HCT116 (cell line): Measurements from ENCODE around the gene SSH2. TPM values are rescaled to one million over a fixed set of nuclear protein-coding genes. Genes with fewer than 3 reads are reported as not detected.

ENCODE experiments used
- ATAC-seq: fragments of 200-7000 bp; cut with Tn5 transposase; 2 replicates; pipeline ENCODE4 v1.9.1; 2020; ENCODE audit warnings: mild to moderate bottlenecking, moderate library complexity
- BruUV-seq: library from RNA; stranded (reverse); fragments of 400-500 nt; replicated peaks from 2 replicates; lab custom pipeline; 2021; lab: Mats Ljungman, UMichigan
- CTCF ChIA-PET: fragments of 300-600 bp; sonication (Branson Sonifier 250); formaldehyde crosslinking; loops from one replicate; lab custom pipeline; 2021; ENCODE audit warnings: antibody characterized with exemption; lab: Charles Lee
- POLR2A ChIA-PET: fragments of 300-600, 350-600 bp; sonication (Branson Sonifier 250); formaldehyde crosslinking; loops from one replicate; lab custom pipeline; 2021; ENCODE audit warnings: antibody characterized with exemption; lab: Charles Lee
- RAD21 ChIA-PET, 2 experiments: fragments of 300-600 bp; sonication (Branson Sonifier 250); formaldehyde crosslinking; loops; one replicate each; lab custom pipeline; 2023; ENCODE audit warnings: low total read pairs in 2 of 2; ENCODE audit not compliant: uncharacterized antibody in 2 of 2, unreplicated experiment in 2 of 2, low non-redundant PET in 1 of 2; lab: Charles Lee
- DNase-seq: peaks from one replicate; pipeline ENCODE4 v3.0.0-alpha.2; 2010; ENCODE audit warnings: low read depth, low spot score
- H2AFZ ChIP-seq: fragments of 200-600 bp; shearing (Covaris generic), sonication (generic); 2 replicates; pipeline ENCODE4 v1.6.1; 2017; ENCODE audit warnings: low read depth, mixed run types, mixed read lengths, antibody characterized with exemption, low read length; ENCODE audit not compliant: poor library complexity, severe bottlenecking
- H3K27ac ChIP-seq: 2 replicates; pipeline ENCODE4 v1.5.1; 2012; ENCODE audit warnings: low read depth, low read length
- H3K27me3 ChIP-seq: fragments of 200-600 bp; sonication (generic); 2 replicates; pipeline ENCODE4 v1.6.1; 2016; ENCODE audit warnings: mixed run types, low read length, mixed read lengths; ENCODE audit not compliant: insufficient read depth
- H3K36me3 ChIP-seq, 2 experiments: fragments of 200-500 bp in 1 of 2; fragments of 200-600 bp in 1 of 2; sonication (Bioruptor generic) in 1 of 2; sonication (generic) in 1 of 2; 2 replicates each; pipeline versions ENCODE4 v1.5.1 to v1.6.1; 2014 to 2016; ENCODE audit warnings: low read length in 2 of 2, inconsistent platforms in 1 of 2, mixed read lengths in 1 of 2, mixed run types in 1 of 2; ENCODE audit not compliant: insufficient read depth in 2 of 2, control insufficient read depth in 1 of 2
- H3K4me1 ChIP-seq, 2 experiments: fragments of 200-600 bp in 1 of 2; sonication (generic) in 1 of 2; 2 replicates each; pipeline versions ENCODE4 v1.5.1 to v1.6.1; 2012 to 2017; ENCODE audit warnings: low read length in 2 of 2, inconsistent platforms in 1 of 2, mild to moderate bottlenecking in 1 of 2, mixed read lengths in 1 of 2, mixed run types in 1 of 2, moderate library complexity in 1 of 2; ENCODE audit not compliant: insufficient read depth in 2 of 2, control insufficient read depth in 1 of 2
- H3K4me2 ChIP-seq: fragments of 200-600 bp; sonication (generic); 2 replicates; pipeline ENCODE4 v1.6.1; 2017; ENCODE audit warnings: mixed run types, low read length, mixed read lengths
- H3K4me3 ChIP-seq, 2 experiments: fragments of 200-600 bp in 1 of 2; sonication (generic) in 1 of 2; replicated peaks in 1 of 2; 2 replicates each; pipeline ENCODE4 v1.5.1; 2011 to 2016; ENCODE audit warnings: low read length in 2 of 2, control low read depth in 1 of 2, low read depth in 1 of 2, mild to moderate bottlenecking in 1 of 2, mixed read lengths in 1 of 2, mixed run types in 1 of 2
- H3K79me2 ChIP-seq: fragments of 200-600 bp; sonication (generic); 2 replicates; pipeline ENCODE4 v1.6.1; 2017; ENCODE audit warnings: mild to moderate bottlenecking, mixed run types, low read length, moderate library complexity, mixed read lengths; ENCODE audit not compliant: insufficient read depth
- H3K9ac ChIP-seq: fragments of 200-600 bp; sonication (generic); 2 replicates; pipeline ENCODE4 v1.6.1; 2016; ENCODE audit warnings: low read length, mixed read lengths
- H3K9me2 ChIP-seq: fragments of 200-600 bp; sonication (generic), shearing (Covaris generic); 2 replicates; pipeline ENCODE4 v1.6.1; 2017; ENCODE audit warnings: mixed run types, mild to moderate bottlenecking, moderate library complexity; ENCODE audit not compliant: insufficient read depth
- H3K9me3 ChIP-seq, 2 experiments: fragments of 200-500 bp in 1 of 2; fragments of 200-600 bp in 1 of 2; sonication (Bioruptor generic) in 1 of 2; sonication (generic) in 1 of 2; 2 replicates each; pipeline ENCODE4 v1.6.1; 2014 to 2017; ENCODE audit warnings: low read length in 2 of 2, mixed read lengths in 2 of 2, inconsistent platforms in 1 of 2, low read depth in 1 of 2, mild to moderate bottlenecking in 1 of 2, mixed run types in 1 of 2, moderate library complexity in 1 of 2; ENCODE audit not compliant: control insufficient read depth in 1 of 2, insufficient read depth in 1 of 2
- H4K20me1 ChIP-seq: fragments of 200-600 bp; sonication (generic), shearing (Covaris generic); 2 replicates; pipeline ENCODE4 v1.6.1; 2017; ENCODE audit warnings: mixed run types, mild to moderate bottlenecking, moderate library complexity; ENCODE audit not compliant: insufficient read depth
- CBX3 ChIP-seq: IDR thresholded peaks from 2 replicates; pipeline ENCODE4 v1.6.1; 2012; ENCODE audit warnings: low read depth
- EZH2phosphoT487 ChIP-seq: fragments of 200-600 bp; IDR thresholded peaks from 2 replicates; pipeline ENCODE4 v1.6.1; 2018; ENCODE audit warnings: antibody characterized with exemption, borderline replicate concordance
- RAD21 ChIP-seq: IDR thresholded peaks from 2 replicates; pipeline ENCODE4 v1.6.1; 2012; ENCODE audit warnings: low read depth, mild to moderate bottlenecking
- SIN3A ChIP-seq: IDR thresholded peaks from 2 replicates; pipeline ENCODE4 v1.6.1; 2012; ENCODE audit warnings: low read depth
- SP1 ChIP-seq: IDR thresholded peaks from 2 replicates; pipeline ENCODE4 v1.6.1; 2012; ENCODE audit warnings: low read depth
- TCF7L2 ChIP-seq: IDR thresholded peaks from 2 replicates; pipeline ENCODE4 v1.7.0; 2011; ENCODE audit warnings: borderline replicate concordance, inconsistent platforms; ENCODE audit not compliant: insufficient read depth, insufficient read length; ENCODE audit errors: extremely low read depth
- intact Hi-C: fragments of 100-400 bp; cut with micrococcal nuclease; formaldehyde crosslinking; loops from 2 replicates; pipeline ENCODE4 v1.10.0; 2022
- total RNA-seq: library from RNA; stranded (reverse); gene quantifications from one replicate; pipeline ENCODE4 v1.2.1, GENCODE V29; 2021; ENCODE audit not compliant: unreplicated experiment
- TF ChIP-seq, protein P1 (sequence below): IDR thresholded peaks from 2 replicates; pipeline ENCODE4 v1.6.1; 2012; ENCODE audit warnings: low read depth
- TF ChIP-seq, protein P2 (sequence below), 3 experiments: fragments of 200-600 bp in 1 of 3; sonication (generic) in 1 of 3; IDR thresholded peaks in 2 of 3; conservative IDR thresholded peaks in 1 of 3; 2 replicates each; pipeline ENCODE4 v1.5.1; 2012 to 2017; ENCODE audit warnings: low read depth in 2 of 3, low read length in 2 of 3, antibody characterized with exemption in 1 of 3, borderline replicate concordance in 1 of 3, control low read depth in 1 of 3, mild to moderate bottlenecking in 1 of 3, mixed read lengths in 1 of 3, mixed run types in 1 of 3, moderate library complexity in 1 of 3; ENCODE audit not compliant: insufficient read depth in 1 of 3

SSH2 gene
- total RNA-seq, 1 experiment from 2014 or later = 17.0 TPM

DNA sequence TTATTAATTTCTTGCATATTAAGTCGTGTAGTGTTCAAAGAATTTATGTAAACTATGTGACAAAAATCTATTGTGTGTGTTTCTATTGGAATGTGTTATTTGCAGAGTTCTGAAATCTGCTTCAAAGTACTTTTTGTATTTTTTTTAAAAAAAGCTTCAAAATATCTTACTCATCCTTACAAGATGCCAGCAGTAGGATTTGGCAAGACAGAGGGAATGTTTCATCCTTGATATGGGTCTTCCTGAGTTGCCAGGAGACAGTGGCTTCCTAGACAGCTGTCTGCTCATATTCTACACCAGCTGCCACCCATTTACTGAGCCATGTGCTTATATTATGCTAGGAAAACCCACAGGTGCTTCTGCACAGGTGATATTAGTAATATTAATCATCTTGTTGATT lies 47.8 kb upstream of the SSH2 start (continued):
- TF ChIP-seq, protein P1, sequence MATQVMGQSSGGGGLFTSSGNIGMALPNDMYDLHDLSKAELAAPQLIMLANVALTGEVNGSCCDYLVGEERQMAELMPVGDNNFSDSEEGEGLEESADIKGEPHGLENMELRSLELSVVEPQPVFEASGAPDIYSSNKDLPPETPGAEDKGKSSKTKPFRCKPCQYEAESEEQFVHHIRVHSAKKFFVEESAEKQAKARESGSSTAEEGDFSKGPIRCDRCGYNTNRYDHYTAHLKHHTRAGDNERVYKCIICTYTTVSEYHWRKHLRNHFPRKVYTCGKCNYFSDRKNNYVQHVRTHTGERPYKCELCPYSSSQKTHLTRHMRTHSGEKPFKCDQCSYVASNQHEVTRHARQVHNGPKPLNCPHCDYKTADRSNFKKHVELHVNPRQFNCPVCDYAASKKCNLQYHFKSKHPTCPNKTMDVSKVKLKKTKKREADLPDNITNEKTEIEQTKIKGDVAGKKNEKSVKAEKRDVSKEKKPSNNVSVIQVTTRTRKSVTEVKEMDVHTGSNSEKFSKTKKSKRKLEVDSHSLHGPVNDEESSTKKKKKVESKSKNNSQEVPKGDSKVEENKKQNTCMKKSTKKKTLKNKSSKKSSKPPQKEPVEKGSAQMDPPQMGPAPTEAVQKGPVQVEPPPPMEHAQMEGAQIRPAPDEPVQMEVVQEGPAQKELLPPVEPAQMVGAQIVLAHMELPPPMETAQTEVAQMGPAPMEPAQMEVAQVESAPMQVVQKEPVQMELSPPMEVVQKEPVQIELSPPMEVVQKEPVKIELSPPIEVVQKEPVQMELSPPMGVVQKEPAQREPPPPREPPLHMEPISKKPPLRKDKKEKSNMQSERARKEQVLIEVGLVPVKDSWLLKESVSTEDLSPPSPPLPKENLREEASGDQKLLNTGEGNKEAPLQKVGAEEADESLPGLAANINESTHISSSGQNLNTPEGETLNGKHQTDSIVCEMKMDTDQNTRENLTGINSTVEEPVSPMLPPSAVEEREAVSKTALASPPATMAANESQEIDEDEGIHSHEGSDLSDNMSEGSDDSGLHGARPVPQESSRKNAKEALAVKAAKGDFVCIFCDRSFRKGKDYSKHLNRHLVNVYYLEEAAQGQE = no peak
- TF ChIP-seq, protein P2, sequence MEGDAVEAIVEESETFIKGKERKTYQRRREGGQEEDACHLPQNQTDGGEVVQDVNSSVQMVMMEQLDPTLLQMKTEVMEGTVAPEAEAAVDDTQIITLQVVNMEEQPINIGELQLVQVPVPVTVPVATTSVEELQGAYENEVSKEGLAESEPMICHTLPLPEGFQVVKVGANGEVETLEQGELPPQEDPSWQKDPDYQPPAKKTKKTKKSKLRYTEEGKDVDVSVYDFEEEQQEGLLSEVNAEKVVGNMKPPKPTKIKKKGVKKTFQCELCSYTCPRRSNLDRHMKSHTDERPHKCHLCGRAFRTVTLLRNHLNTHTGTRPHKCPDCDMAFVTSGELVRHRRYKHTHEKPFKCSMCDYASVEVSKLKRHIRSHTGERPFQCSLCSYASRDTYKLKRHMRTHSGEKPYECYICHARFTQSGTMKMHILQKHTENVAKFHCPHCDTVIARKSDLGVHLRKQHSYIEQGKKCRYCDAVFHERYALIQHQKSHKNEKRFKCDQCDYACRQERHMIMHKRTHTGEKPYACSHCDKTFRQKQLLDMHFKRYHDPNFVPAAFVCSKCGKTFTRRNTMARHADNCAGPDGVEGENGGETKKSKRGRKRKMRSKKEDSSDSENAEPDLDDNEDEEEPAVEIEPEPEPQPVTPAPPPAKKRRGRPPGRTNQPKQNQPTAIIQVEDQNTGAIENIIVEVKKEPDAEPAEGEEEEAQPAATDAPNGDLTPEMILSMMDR (IDR thresholded peaks at IDR 0.05 in 2 of 3, conservative IDR thresholded peaks at IDR 0.05 in 1 of 3; ENCODE audit: borderline replicate concordance in 1 of 3, insufficient read depth in 1 of 3, low read depth in 2 of 3, low read length in 2 of 3) = no peak
- TF ChIP-seq EZH2phosphoT487 (no peak), SP1 (no peak)

DNA sequence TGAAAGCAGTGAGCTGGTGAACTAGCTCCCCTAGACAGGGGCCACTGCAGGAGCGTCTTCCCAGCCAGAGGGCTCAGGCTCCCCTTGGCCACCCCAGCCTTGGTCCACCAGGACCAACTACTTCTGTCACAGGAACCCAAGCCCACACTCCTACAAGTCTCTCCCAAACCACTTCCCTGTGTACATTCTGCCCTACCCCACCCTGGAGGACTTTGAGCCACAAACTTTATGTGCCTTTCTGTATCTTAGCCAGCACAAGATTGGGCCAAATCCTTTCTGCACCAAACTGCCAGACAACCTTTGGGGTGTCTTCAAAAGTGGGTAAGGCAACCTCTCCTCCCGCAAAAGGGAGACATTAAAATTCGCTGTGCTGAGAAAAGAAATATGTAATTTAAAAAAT lies 43.0 kb upstream of the SSH2 start:
- H3K27me3 ChIP-seq = no peaks in the 10 kb centered on the region
- no peaks in the 10 kb centered on the region for H3K9me3 ChIP-seq
- no peaks in the 10 kb centered on the region for H3K79me2 ChIP-seq
- no peaks in the 10 kb centered on the region for H4K20me1 ChIP-seq
- no peak for ATAC-seq
- TF ChIP-seq SIN3A (no peak), EZH2phosphoT487 (no peak), CBX3 (no peak), TCF7L2 (no peak), RAD21 (no peak)
- no peak overlapping the region for H3K4me2 ChIP-seq
- no peak overlapping the region for H3K27ac ChIP-seq
- no peak overlapping the region for H3K4me3 ChIP-seq
- ChIA-PET POLR2A (no interaction called here), RAD21 (no interaction called here), CTCF (interaction anchor here (0.7 kb wide), 1 partner anchor 15 kb away, joined by 4 read pairs; no protein-coding TSS in a partner anchor)
- BruUV-seq = no TSS peak
- H3K9me2 ChIP-seq = no peaks in the 10 kb centered on the region
- no peak overlapping the region for H2AFZ ChIP-seq
- no peak for DNase-seq
- intact Hi-C loops = no loop called here
- H3K9ac ChIP-seq = no peak overlapping the region
- no peaks in the 10 kb centered on the region for H3K36me3 ChIP-seq
- H3K4me1 ChIP-seq = no peaks in the 10 kb centered on the region
